Activated CD4-positive, alpha-beta T cell treated with anti-CD3 and anti-CD28 coated beads, Interleukin-2, amount 50 U/mL, for 16 hours (primary cell): ENCODE results near the gene DAPK2.
A peak's percentile ranks its signal among the peaks of the same experiment; 100 is the strongest.
"Not testable (repeated sequence)": the region's sequence is repeated elsewhere in the genome, so short reads cannot be mapped to it uniquely, and the experiment has no call there.

ENCODE experiments used
- DNase-seq: peaks from one replicate; pipeline ENCODE4 v3.0.0-alpha.2; 2020

The DAPK2 gene

GRCh38 chr15:63970621-63971426 lies 75.5 kb downstream of the DAPK2 start:
- peak; percentile 70 for DNase-seq

- DNase-seq = no peak
Observed at GRCh38 chr15:63969652-63970421, 76.4 kb downstream of the DAPK2 start.

DNA sequence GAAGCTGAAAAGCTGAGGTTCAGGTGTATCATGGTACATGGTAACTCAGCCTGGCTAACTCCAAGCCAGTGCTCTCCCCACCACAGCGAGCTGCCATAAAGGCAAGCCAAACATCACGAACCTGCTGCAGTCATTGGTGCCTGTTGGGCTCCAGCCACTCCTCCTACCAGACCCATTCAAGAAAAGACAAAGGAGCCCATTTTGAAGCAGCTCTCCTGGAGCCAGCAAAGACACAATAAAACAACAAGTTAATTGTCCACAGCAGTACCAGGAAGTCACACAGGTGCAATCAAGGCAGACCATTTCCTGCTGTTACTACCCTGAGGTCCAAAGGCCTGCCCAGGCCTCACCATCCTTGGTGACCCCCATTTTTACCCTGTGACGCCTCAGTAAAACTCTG lies 77.6 kb downstream of the DAPK2 start:
- DNase-seq = no peak

DNA sequence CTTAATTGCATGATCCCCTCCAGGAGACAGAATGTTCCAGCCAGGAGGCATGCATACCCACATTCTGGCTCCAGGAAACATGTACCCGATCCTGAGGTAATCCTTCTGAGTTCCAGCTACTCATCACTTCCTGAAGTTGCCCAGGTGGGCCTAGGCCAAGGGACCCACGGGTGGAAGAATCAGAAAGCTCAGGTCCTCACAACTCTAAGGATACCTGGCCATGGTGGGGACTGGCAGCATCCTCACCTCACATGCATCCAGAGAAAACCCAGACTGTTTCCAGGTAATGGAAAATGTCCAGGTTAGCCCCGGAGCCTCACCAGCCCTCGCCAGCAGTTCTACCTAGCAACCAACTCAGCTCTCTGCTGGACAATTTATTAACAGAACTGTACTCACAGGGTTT lies 78.2 kb downstream of the DAPK2 start:
- DNase-seq = no peak

DNA sequence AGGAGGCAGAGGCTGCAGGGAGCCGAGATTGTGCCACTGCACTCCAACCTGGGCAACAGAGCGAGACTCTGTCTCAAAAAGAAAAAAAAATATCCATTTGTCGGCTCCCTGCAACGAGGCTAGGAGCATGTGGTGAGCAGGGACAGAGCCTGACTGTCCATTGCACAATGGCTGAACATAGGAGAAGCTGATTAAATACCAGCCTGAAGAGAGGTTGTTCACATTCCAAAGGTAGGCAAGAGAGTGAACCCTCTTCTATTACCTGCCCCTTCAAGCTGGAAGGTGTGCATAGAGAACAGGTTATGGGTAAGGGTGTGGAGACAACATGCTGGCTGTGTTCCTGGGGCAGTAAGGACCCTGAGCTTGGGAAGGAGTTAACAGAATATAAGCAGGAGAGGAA lies 78.7 kb downstream of the DAPK2 start:
- no peak for DNase-seq

- not testable (repeated sequence) for DNase-seq
Observed at GRCh38 chr15:63962947-63963721, 83.2 kb downstream of the DAPK2 start.

- DNase-seq = no peak
Observed at GRCh38 chr15:63953524-63953923, 92.8 kb downstream of the DAPK2 start.

GRCh38 chr15:63950911-63951481 lies 95.3 kb downstream of the DAPK2 start:
- no peak for DNase-seq

DNA sequence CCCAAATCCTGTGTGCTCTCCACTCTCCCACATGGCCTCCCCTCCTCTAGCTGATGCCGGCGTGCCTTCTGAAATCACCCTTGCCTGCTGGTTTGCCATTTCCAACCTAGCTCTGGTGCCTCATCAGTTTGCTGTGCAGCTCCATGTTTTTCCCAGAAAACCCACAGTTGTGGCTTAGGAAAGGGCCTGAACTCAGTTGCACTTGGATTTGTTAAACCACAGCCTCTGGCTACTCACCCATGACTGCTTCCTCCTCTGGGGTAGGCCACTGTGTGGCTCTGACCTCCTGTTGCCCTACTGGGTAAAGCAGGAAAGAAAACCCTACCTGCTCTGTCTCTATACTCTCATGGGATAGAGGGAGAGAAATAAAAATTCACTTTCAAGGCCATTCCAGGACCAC lies 97.3 kb downstream of the DAPK2 start:
- DNase-seq = no peak

GRCh38 chr15:63948436-63948835 lies 97.8 kb downstream of the DAPK2 start:
- no peak for DNase-seq

DNA sequence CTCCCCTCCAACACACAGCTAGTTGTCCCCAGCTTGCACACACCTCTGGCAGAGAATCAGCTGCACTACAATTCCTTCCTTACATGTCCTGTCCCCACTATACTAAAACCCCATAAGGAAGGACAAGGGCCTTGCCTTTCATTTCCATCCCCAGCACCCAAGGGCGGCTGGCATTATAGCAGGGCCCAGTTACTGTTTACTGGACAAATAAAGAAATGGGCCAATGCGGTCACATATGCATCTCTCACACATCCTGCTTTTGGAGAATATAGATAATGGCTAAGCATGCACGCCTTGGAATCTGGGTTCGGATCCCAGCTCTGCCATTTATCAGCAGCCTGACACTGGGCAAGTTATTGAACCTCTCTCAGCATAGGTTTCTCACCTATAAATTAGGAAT lies 99.1 kb downstream of the DAPK2 start:
- DNase-seq = no peak

DNA sequence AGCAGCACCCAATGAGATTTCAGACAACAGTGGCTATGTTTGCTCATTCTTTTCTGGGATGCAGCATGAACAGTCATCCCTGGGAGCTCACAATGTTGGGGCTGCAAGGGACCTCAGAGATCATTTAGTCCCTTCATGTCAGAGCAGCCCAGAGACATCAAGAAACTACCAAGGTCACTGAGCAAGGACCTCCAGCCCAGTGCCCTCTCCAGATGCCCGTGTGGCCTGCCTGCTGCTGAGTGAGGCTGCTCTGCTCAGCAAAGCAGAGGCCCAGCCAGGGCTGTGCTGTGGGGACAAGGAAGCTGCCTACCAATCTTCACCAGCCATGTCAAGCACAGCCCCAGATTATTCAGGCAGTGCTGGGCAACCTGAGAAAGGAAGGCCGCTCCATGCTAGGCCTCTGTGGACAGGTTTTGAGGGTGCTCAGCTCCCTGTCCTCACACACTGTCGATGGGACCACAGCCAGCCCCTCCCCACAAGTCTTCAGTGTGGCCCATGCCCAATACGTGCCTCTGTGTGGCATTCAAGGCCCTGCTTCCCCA lies 99.7 kb downstream of the DAPK2 start:
- DNase-seq = no peak

GRCh38 chr15:63945838-63946298 lies 100.4 kb downstream of the DAPK2 start:
- DNase-seq = no peak

DNA sequence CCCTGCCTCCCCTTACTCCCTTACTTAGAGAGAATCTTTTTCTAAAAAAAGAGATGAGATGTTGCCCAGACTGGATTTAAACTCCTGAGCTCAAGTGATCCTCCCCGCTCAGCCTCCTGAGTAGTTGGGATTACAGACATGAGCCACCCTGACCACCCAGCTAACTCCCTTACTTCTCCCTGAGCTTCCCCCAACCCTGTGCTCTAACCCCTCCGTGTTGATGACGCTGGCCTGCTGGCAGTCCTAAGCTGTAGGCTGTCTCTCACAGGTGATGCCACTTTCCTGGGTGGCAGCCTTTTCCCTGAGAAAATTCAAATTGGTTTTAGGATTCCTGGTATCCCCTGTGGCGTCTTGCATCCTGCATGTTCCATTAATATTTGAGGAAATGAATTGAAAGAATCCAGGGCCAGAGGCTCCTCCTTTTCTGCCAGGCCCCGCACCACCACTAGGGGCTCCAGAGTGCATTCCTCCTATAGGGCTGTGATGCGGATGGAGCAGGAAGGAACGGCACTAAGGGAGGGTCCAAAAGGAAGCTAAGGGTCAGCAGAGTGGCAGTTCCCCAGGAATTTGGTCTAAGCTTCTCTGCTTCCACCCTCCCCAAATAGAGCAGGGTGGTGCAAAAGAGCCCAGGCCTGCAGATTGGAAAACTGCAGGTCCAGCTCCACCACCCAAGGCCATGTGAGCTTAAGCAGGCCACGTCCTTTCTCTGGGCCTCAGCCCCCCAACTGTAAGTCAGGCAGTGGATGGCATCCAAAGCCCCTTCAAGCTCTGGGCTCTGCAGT lies 101.1 kb downstream of the DAPK2 start:
- peak; percentile 68 for DNase-seq

DNA sequence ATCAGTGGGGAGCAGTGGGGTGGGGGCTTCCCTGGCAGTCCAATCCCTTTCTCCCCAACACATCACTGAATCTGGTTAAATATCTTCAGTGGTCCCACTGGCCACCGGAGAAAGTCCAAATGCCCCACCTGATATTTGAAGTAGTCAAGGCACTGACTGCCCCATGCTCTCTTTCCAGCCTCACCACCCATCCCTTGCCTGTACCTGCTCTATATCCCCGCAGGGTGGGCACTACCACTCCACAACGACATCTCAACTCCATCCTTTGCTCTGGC lies 101.7 kb downstream of the DAPK2 start:
- DNase-seq = no peak

- no peak for DNase-seq
Observed at GRCh38 chr15:63943829-63944680, 102.2 kb downstream of the DAPK2 start.

DNA sequence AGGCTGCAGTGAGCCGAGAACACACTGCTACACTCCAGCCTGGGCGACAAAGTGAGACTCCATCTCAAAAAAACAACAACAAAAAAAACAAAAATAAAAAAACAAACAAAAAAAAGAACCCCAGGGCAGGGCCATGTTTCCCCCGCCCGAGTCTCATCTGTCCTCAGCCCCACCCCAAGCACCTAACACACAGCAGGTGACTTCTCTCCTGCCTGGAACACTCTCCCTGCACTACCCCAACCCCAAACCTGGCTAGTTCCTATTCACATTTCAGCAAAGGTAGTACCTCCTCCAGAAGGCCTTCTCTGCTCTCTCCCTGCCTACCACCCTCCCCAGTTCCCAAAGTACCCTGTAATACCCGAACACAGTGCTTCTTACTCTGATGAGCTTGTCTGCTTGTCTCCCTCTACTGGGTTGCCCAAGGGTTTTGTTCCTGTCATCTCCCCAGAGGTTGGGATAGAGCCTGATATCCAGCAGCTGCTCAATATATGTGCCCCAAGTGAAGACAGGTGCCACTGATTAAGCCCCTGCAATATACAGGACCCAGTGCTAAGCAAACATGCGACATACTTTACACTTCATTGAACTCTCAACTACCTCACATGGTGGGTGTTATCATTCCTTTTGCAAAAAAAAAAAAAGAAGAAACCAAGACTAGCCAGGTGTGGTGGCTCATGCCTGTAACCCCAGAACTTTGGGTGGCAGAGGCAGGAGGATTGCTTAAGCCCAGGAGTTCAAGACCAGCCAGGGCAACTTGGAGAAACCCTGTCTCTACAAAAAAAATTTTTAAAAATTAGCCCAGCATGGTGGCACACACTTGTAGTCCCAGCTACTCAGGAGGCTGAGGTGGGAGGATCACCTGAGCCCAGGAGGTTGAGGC lies 103.6 kb downstream of the DAPK2 start:
- no peak for DNase-seq

GRCh38 chr15:63941698-63942465 lies 104.4 kb downstream of the DAPK2 start:
- DNase-seq = no peak

DNA sequence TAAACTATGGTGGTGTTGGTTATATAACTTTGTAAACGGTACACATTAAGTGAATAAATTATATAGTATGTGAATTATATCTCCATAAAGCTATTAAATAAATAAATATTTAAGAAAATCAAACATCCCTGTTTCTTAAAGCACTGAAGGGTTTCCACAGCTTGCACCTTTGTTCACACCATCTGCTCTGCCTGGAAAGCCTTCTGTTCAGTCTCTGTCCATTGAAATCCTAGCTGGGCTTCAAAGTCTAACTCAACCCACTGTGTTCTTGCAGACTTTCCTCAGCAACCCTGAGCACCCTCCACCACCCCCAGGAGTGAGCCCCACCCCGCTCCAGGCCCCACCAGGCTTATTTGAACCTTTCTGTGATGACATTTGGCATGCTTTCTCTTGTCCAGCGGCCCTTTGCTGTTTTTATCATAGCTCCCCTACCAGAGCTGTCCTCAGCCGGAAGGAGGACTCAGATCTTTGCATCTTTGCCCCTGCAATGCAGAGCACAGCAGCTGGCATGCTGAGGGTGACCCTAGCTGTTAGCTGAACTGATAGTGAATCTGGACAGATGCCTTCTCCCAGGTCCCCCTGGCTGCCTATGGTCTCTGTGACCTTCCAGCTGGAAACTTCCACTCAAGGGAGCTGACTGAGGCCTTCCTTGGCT lies 105.2 kb downstream of the DAPK2 start:
- DNase-seq = no peak
